GM10266 (cell line): ENCODE measurements around the gene SPATA9.
"Not testable (repeated sequence)": the region's sequence is repeated elsewhere in the genome, so short reads cannot be mapped to it uniquely, and the experiment has no call there.

Experiments used
- DNase-seq: peaks from one replicate; pipeline ENCODE4 v3.0.0; 2012; ENCODE audit errors: extremely low spot score
- CTCF ChIP-seq: IDR thresholded peaks from 2 replicates; pipeline ENCODE4 v1.5.1; 2012; ENCODE audit warnings: mild to moderate bottlenecking, low read depth; ENCODE audit not compliant: control insufficient read depth, insufficient read depth; ENCODE audit errors: missing control alignments

SPATA9 gene

GRCh38 chr5:95720094-95720786 lies 37.4 kb upstream of the SPATA9 start:
- no peak for TF ChIP-seq CTCF
- DNase-seq = no peak

- TF ChIP-seq CTCF = no peak
- no peak for DNase-seq
Measured at GRCh38 chr5:95718738-95719137, 35.9 kb upstream of the SPATA9 start.

GRCh38 chr5:95718203-95718602 lies 35.4 kb upstream of the SPATA9 start:
- no peak for TF ChIP-seq CTCF
- DNase-seq = peak; percentile 40

GRCh38 chr5:95717439-95717838 lies 34.6 kb upstream of the SPATA9 start:
- TF ChIP-seq CTCF = no peak
- DNase-seq = no peak

GRCh38 chr5:95715799-95716461 lies 33.1 kb upstream of the SPATA9 start:
- DNase-seq = peak; percentile 25
- TF ChIP-seq CTCF = no peak

- TF ChIP-seq CTCF = no peak
- DNase-seq = no peak
Measured at GRCh38 chr5:95713960-95714710, 31.3 kb upstream of the SPATA9 start.

- not testable (repeated sequence) for DNase-seq
Measured at GRCh38 chr5:95713246-95713645, 30.5 kb upstream of the SPATA9 start.
